Measurements from ENCODE around the gene TMEM52.

The TMEM52 gene

DNA sequence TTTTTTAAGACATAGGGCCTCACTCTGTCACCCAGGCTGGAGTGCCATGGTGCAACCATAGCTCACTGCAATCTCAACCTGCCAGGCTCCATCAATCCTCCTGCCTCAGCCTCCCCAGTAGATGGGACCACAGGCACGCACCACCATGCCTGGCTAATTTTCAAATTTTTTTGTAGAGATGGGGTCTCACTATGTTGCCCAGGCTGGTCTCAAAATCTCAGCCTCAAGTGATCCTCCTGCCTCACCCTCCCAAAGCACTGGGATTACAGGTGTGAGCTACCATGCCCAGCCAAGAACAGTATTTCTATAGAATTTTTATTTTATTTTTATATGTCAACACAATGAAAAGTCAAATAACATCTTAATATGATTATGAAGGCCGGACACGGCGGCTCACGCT is 39.1 kb downstream of the TMEM52 start:
- intact Hi-C loops (cut with micrococcal nuclease) = no loop called here
- Mint-ChIP-seq H3K4me1 (ENCODE audit: low read depth) (peaks cover 73% of the 10 kb centered on the region), H3K4me3 (no peak overlapping the region), H3K27ac (no peak overlapping the region), H3K36me3 (ENCODE audit: low read depth) (peaks cover 80% of the 10 kb centered on the region), H3K27me3 (no peaks in the 10 kb centered on the region), H3K9me3 (no peaks in the 10 kb centered on the region)

DNA sequence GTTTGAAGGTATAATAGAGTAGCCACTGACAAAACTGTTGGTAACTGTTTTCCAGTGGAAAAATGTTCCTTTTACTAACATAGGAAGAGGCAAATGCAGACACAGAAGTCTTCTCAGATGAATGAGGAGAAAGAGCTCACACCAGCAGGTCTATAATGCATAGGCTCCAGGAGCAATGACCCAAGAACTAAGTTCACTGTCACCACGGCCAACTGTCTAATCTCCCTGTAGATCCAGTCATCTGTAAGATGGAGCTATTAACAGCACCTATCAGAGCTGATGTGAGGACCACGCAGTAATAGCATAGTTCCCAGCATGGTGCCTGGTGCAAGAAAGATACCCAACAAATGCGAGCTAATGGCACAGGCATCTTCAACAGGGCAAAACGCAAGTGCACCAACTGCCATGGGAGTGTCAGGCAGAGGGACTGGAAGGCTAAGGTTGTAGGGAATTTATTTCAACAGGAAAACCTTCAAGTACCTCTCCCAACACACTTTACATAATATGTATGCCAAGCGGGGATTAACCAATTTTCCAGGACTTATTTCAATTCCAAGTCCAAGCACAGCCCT is 41.1 kb downstream of the TMEM52 start:
- Mint-ChIP-seq H3K27me3 (no peaks in the 10 kb centered on the region), H3K4me1 (ENCODE audit: low read depth) (peaks cover 71% of the 10 kb centered on the region), H3K9me3 (no peaks in the 10 kb centered on the region), H3K4me3 (no peak overlapping the region), H3K27ac (peak overlapping the region; percentile 47), H3K36me3 (ENCODE audit: low read depth) (peaks cover 80% of the 10 kb centered on the region)
- intact Hi-C loops (cut with micrococcal nuclease) = no loop called here

DNA sequence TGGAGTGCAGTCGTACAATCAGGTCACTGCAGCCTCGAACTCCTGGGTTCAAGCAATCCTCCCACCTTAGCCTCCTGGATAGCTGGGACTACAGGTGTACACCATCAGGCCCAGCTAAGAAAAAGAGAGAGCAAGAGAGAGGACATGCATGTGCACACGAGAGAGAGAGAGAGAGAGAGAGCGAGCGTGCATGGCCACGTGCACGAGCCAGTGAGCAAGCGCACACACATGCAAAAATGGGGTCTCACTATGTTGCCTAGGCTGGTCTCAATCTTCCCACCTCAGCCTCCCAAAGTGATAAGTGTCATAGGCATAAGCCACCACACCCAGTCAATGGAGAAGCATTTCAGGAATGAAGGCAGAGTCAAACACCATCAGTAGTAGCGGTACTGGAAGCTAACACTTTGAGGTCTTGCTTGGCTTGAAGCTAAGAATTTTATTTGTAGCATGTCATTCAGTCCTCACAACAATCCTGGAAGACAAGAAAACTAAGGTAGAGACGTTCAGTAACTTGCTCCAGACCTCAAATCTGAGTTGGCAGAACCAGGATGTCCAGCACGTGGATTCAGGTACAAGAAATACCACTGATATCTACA is 42.6 kb downstream of the TMEM52 start:
- H3K27me3 Mint-ChIP-seq = no peaks in the 10 kb centered on the region
- no peak overlapping the region for H3K27ac Mint-ChIP-seq
- peaks cover 72% of the 10 kb centered on the region for H3K4me1 Mint-ChIP-seq (ENCODE audit: low read depth)
- peaks cover 80% of the 10 kb centered on the region for H3K36me3 Mint-ChIP-seq (ENCODE audit: low read depth)
- intact Hi-C loops (cut with micrococcal nuclease) = no loop called here
- H3K4me3 Mint-ChIP-seq = no peak overlapping the region
- H3K9me3 Mint-ChIP-seq = no peaks in the 10 kb centered on the region

DNA sequence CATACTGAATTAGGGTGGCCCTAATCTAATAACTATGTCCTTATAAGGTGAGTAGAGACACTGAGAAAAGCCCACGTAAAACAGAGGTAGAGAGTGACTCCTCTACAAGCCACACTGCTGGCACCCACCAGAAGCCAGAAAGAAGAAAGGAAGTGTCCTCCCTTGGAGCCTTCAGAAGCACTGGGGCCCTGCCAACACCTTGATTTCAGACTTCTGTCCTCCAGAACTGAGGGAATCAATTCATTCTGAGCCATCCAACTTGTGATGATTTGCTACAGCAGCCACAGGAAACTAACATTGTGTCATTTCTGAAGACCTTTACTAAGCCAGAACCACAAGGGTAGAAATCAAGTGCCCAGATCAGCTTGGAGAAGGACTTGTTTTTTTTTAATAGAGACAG is 43.1 kb downstream of the TMEM52 start:
- intact Hi-C loops (cut with micrococcal nuclease) = no loop called here
- no peaks in the 10 kb centered on the region for H3K9me3 Mint-ChIP-seq
- peaks cover 80% of the 10 kb centered on the region for H3K36me3 Mint-ChIP-seq (ENCODE audit: low read depth)
- H3K4me3 Mint-ChIP-seq = no peak overlapping the region
- peaks cover 72% of the 10 kb centered on the region for H3K4me1 Mint-ChIP-seq (ENCODE audit: low read depth)
- no peaks in the 10 kb centered on the region for H3K27me3 Mint-ChIP-seq
- no peak overlapping the region for H3K27ac Mint-ChIP-seq

DNA sequence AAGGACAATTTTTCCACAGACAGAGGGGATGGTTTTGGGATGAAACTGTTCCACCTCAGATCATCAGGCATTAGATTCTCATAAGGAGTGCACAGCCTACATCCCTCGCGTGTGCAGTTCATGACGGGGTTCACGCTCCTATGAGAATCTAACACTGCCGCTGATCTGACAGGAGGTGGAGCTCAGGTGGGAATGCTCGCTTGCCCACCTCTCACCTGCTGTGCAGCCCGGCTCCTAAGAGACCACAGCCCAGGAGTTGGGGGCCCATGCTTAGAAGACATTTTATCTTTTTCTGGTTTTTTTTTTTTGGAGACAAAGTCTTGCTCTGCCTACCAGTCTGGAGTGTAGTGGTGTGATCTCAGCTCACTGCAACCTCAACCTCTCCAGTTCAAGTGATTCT is 44.2 kb downstream of the TMEM52 start:
- Mint-ChIP-seq H3K27ac (no peak overlapping the region), H3K27me3 (no peaks in the 10 kb centered on the region), H3K36me3 (ENCODE audit: low read depth) (peaks cover 77% of the 10 kb centered on the region), H3K4me1 (ENCODE audit: low read depth) (peaks cover 77% of the 10 kb centered on the region), H3K9me3 (no peaks in the 10 kb centered on the region), H3K4me3 (no peak overlapping the region)
- intact Hi-C loops (cut with micrococcal nuclease) = no loop called here

DNA sequence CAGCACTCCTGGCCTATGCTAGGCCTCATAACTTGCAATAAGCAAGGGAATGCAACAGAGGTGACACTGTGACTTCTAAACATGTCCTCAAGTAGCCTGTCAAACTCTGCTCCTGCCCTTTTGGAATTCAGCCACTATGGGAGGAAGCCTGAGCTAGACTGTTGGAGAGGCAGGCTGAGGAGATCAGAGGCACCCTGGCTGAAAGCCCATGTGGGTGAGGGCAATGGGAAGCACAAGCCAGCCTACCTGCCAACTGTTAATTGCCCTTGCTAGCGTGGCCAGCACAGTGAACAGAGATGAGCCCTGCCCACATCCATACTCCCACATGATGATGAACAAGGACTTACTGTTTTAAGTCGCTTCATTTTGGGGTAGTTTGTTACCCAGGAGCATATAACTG is 45.9 kb downstream of the TMEM52 start:
- peaks cover 74% of the 10 kb centered on the region for H3K4me1 Mint-ChIP-seq (ENCODE audit: low read depth)
- H3K36me3 Mint-ChIP-seq (ENCODE audit: low read depth) = peaks cover 64% of the 10 kb centered on the region
- no peak overlapping the region for H3K4me3 Mint-ChIP-seq
- H3K9me3 Mint-ChIP-seq = no peaks in the 10 kb centered on the region
- no peak overlapping the region for H3K27ac Mint-ChIP-seq
- intact Hi-C loops (cut with micrococcal nuclease) = no loop called here
- H3K27me3 Mint-ChIP-seq = no peaks in the 10 kb centered on the region

DNA sequence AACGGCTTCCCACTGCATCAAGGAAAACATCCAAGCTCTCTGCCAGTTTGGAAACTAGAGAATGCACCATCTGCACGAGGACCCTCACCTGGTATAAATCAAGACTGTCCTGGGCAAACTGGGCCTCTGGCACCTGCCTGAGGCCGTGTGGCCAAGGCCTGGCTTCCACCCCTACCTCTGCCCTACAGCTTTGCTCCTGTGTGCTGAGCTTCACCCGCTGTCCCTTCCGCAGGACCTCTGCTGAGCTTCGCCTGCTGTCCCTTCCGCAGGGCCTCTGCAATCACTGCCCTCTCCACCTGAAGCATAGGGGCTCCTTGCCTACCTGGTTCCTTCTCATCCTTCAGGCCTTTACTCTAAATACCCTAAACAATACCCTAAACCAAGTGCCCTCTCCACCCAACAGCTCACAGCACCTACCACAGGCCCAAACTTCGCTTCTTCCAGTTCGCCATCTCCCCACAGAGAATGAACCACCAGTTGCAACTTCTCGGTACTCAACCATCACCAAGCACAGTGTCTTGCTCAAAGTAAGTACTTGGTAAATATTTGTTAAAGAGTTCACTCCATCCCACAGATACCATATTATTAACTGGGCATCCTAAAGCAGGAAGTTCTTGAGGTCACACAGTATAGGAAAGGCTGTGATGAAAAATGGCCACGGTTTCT is 46.6 kb downstream of the TMEM52 start:
- Mint-ChIP-seq H3K4me3 (no peak overlapping the region), H3K27ac (peak overlapping the region; percentile 29), H3K4me1 (ENCODE audit: low read depth) (peaks cover 73% of the 10 kb centered on the region), H3K9me3 (no peaks in the 10 kb centered on the region), H3K27me3 (no peaks in the 10 kb centered on the region), H3K36me3 (ENCODE audit: low read depth) (peaks cover 59% of the 10 kb centered on the region)
- intact Hi-C loops (cut with micrococcal nuclease) = no loop called here

DNA sequence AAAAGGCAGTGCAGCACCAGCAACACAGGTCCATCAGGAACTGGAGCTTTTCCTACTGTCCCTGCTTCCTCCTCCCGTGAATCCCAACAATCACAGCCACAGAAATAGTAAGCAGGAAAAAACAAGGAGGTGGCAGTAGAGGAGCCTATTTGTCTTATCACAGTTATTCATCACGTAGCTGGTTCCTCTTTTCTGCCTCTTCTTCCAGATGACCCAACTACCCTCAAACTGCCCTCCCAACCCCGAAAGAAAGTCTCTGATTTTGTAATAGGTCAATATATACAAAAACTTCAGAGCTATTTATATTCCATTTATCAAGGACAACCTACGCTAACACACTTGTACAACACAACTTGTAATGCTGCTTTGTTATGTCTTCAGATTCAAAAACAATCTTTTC is 49.6 kb downstream of the TMEM52 start:
- Mint-ChIP-seq H3K4me3 (no peak overlapping the region), H3K27me3 (no peaks in the 10 kb centered on the region), H3K36me3 (ENCODE audit: low read depth) (peaks cover 35% of the 10 kb centered on the region), H3K4me1 (ENCODE audit: low read depth) (peaks cover 71% of the 10 kb centered on the region), H3K9me3 (no peaks in the 10 kb centered on the region), H3K27ac (peak overlapping the region; percentile 33)
- intact Hi-C loops (cut with micrococcal nuclease) = no loop called here
